Measurements from ENCODE around the gene CPSF3. TPM values are rescaled to one million over a fixed set of nuclear protein-coding genes. Genes with fewer than 3 reads are reported as not detected.

Gene CPSF3
- total and polyA plus RNA-seq, 8 donors: 8.2 to 55.3 (median 16.7) TPM

DNA sequence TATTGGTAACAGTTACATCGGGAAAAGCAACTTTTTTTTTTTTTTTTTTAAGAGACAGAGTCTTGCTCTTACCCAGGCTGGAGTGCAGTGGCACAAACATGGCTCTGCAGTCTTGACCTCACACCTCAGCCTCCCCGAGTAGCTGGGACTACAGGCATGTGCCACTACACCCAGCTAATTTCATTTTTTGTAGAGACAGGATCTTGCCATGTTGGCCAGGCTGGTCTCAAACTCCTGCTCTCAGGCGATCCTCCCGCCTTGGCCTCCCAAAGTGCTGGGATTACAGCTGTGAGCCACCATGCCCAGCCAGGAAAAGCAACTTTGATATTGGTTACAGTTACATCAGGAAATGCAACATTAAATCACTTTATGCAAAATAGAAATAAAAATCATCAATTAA is 4.7 kb upstream of the CPSF3 start:
- H3K4me3 ChIP-seq: no peak overlapping the region
- peaks cover 4 to 35% (median 30%) of the 10 kb centered on the region in 4 donors for H3K36me3 ChIP-seq
- no peaks in the 10 kb centered on the region for H3K9me3 ChIP-seq
- no peak overlapping the region for H3K27ac ChIP-seq
- WGBS, 5 donors: 90 to 96% (median 92%) methylated on average over 4 of the region's 4 CpGs
- intact Hi-C loops (cut with DNase I; ENCODE audit: low total_unique reads): no loop called here
- TF ChIP-seq POLR2AphosphoS5 (IDR thresholded peaks at IDR 0.05): no peak
- TF ChIP-seq EP300 (IDR thresholded peaks at IDR 0.05): no peak
- TF ChIP-seq, protein P1, sequence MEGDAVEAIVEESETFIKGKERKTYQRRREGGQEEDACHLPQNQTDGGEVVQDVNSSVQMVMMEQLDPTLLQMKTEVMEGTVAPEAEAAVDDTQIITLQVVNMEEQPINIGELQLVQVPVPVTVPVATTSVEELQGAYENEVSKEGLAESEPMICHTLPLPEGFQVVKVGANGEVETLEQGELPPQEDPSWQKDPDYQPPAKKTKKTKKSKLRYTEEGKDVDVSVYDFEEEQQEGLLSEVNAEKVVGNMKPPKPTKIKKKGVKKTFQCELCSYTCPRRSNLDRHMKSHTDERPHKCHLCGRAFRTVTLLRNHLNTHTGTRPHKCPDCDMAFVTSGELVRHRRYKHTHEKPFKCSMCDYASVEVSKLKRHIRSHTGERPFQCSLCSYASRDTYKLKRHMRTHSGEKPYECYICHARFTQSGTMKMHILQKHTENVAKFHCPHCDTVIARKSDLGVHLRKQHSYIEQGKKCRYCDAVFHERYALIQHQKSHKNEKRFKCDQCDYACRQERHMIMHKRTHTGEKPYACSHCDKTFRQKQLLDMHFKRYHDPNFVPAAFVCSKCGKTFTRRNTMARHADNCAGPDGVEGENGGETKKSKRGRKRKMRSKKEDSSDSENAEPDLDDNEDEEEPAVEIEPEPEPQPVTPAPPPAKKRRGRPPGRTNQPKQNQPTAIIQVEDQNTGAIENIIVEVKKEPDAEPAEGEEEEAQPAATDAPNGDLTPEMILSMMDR (IDR thresholded peaks at IDR 0.05): no peak
- TF ChIP-seq POLR2A (IDR thresholded peaks at IDR 0.05): no peak
- no peak for DNase-seq
- no peaks in the 10 kb centered on the region for H3K27me3 ChIP-seq
- peaks cover 12 to 33% (median 20%) of the 10 kb centered on the region in 4 donors for H3K4me1 ChIP-seq

DNA sequence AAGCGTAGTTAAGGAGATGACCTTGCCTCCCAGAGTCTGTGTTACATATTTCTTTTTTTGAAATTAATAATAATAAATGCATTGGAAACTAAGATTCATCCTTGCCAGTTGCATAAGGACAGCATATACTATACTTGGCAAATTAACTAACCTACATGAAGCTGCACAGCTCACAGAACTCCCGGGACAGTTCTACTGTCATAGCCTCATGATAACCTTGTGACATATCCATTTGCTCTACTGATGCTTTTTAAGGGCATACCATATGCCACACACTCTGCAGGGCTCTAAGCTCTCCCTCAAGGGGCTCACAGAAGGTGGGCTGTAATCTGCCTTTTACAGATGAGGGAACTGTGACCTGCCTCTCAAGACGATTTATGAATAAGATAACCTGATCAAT is 3.9 kb upstream of the CPSF3 start:
- no peak overlapping the region for H3K4me3 ChIP-seq
- H3K36me3 ChIP-seq: peaks cover 0 to 29% (median 27%) of the 10 kb centered on the region in 4 donors
- no peaks in the 10 kb centered on the region for H3K9me3 ChIP-seq
- WGBS, 5 donors: 84 to 89% (median 86%) methylated on average over 3 of the region's 3 CpGs
- intact Hi-C loops (cut with DNase I; ENCODE audit: low total_unique reads): no loop called here
- no peak overlapping the region for H3K27ac ChIP-seq
- H3K27me3 ChIP-seq: no peaks in the 10 kb centered on the region
- peaks cover 18 to 40% (median 26%) of the 10 kb centered on the region in 4 donors for H3K4me1 ChIP-seq
- TF ChIP-seq EP300 (IDR thresholded peaks at IDR 0.05) (no peak), POLR2A (IDR thresholded peaks at IDR 0.05) (no peak), POLR2AphosphoS5 (IDR thresholded peaks at IDR 0.05) (no peak)
- TF ChIP-seq, protein P1 (IDR thresholded peaks at IDR 0.05): no peak
- no peak for DNase-seq

DNA sequence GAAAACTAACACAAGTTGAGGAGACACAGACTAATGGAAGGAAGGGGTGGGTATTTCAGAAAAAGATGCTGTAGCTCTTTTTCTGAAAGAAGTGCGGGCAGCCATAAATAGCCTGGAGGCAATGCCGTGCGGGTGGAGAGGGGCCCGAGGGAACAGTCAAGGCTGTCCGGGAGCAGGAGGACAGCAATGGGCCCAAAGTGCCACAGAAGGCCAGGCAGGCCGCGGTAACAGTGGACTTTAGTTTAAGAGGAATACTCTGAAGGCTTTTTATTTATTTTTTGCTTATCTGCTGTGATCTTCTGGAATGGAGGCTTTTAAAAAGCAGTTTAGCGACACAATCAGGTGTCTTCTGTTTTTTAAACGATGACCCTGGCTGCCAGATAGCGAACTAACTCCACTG is 3.0 kb upstream of the CPSF3 start:
- Histone ChIP-seq H3K27ac (no peak overlapping the region), H3K9me3 (no peaks in the 10 kb centered on the region), H3K27me3 (no peaks in the 10 kb centered on the region), H3K4me3 (no peak overlapping the region), H3K4me1 (peaks cover 22 to 50% (median 33%) of the 10 kb centered on the region in 4 donors), H3K36me3 (peaks cover 0 to 29% (median 27%) of the 10 kb centered on the region in 4 donors)
- intact Hi-C loops (cut with DNase I; ENCODE audit: low total_unique reads): no loop called here
- WGBS, 5 donors: 85 to 89% (median 86%) methylated on average over 10 of the region's 10 CpGs
- no peak for TF ChIP-seq POLR2A (IDR thresholded peaks at IDR 0.05)
- TF ChIP-seq, protein P1 (IDR thresholded peaks at IDR 0.05): no peak
- no peak for TF ChIP-seq POLR2AphosphoS5 (IDR thresholded peaks at IDR 0.05)
- no peak for TF ChIP-seq EP300 (IDR thresholded peaks at IDR 0.05)
- no peak for DNase-seq

DNA sequence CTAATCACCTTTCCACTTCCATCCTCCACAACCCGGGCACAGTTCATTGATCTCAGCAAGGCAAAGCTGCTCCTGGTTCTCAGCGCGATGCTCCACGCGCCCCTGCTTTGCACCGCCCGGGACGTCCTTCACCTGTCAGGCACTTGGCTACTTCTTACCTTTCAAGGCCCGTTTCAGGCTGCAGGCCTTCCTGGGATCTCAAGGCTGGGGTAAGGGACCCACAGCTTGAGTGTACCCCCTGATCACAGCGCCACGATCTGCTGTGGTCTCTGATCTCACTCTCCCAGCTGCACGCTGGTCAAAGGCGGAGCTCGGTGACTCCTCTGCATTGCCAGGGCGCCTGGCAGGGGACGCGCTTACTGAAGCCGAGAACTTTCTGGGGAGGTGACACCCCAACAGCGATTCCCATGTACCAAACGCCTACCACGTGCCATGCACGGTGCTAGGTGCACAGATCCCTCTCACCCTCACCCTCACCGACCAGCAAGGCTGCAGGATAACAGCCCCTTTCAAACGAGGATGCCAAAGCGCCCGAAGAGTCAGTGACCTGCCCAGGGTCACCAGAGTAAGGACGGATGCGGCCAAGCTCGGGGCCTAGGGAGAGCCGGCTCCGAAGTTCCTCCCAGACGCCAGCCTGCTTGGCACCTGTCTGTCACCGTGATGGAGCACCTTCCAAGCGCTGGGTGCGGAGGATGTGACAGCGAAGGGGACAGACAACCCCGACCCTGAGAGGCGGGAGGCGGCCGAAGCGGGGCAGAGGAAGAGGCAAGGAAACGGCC is 944 bp upstream of the CPSF3 start:
- 2 to 14% (median 4%) methylated on average over 24 to 42 of the region's 42 CpGs for WGBS, 5 donors
- H3K4me3 ChIP-seq: peak overlapping the region; percentile 72 to 86 (median 80)
- no peaks in the 10 kb centered on the region for H3K9me3 ChIP-seq
- intact Hi-C loops (cut with DNase I; ENCODE audit: low total_unique reads): no loop called here
- H3K27ac ChIP-seq: peak overlapping the region; percentile 87 to 96 (median 95)
- H3K4me1 ChIP-seq: peaks cover 22 to 51% (median 33%) of the 10 kb centered on the region in 4 donors
- DNase-seq: peak; percentile 41 to 62
- H3K36me3 ChIP-seq: peaks cover 0 to 8% (median 7%) of the 10 kb centered on the region in 4 donors
- no peaks in the 10 kb centered on the region for H3K27me3 ChIP-seq
- no peak for TF ChIP-seq EP300 (IDR thresholded peaks at IDR 0.05)

DNA sequence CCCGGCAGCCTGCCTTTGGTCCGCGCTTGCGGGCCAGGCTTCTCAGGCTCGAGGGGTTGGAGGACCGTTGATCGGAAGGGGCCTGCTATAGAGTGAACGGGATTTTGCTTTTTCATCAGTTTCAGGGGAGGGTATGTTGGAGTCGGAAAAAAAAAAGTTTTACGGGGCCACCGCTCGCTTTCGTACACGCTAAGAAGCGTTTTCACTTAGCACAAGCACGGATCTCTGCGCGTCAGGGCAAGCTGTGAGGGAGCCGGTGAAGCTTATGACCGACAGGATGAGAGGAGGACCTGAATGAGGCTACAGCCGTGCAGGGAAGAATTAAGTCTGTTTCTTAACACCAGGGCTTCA is 443 bp downstream of the CPSF3 start:
- Histone ChIP-seq H3K4me3 (peak overlapping the region; percentile 72 to 86 (median 80)), H3K27ac (peak overlapping the region; percentile 87 to 96 (median 95)), H3K4me1 (peaks cover 22 to 51% (median 33%) of the 10 kb centered on the region in 4 donors), H3K9me3 (no peaks in the 10 kb centered on the region), H3K27me3 (no peaks in the 10 kb centered on the region), H3K36me3 (peaks cover 0 to 5% (median 3%) of the 10 kb centered on the region in 4 donors)
- intact Hi-C loops (cut with DNase I; ENCODE audit: low total_unique reads): no loop called here
- WGBS, 5 donors: 0 to 1% (median 0%) methylated on average over 21 of the region's 21 CpGs
- no peak for DNase-seq
- TF ChIP-seq POLR2A (IDR thresholded peaks at IDR 0.05) (no peak), POLR2AphosphoS5 (IDR thresholded peaks at IDR 0.05) (no peak), EP300 (IDR thresholded peaks at IDR 0.05) (no peak)
- TF ChIP-seq, protein P1 (IDR thresholded peaks at IDR 0.05): no peak
